HG03060 (cell line): ENCODE data around the gene AP2A1.
"Not testable (repeated sequence)": the region's sequence is repeated elsewhere in the genome, so short reads cannot be mapped to it uniquely, and the experiment has no call there.

Experiments used
- ATAC-seq: cut with Tn5 transposase; IDR thresholded peaks from one replicate; pipeline ENCODE4 v1.9.1; 2021; ENCODE audit warnings: low read depth, moderate number of reproducible peaks; ENCODE audit not compliant: unreplicated experiment

The AP2A1 gene

GRCh38 chr19:49766930-49767299, at the start of gene AP2A1:
Gene AP2A1 (plus strand): TSS chr19:49767001. CDS start chr19:49767134, 133 bp downstream.
- no peak for ATAC-seq

- no peak for ATAC-seq
These were observed 48.3 kb upstream of the AP2A1 start for GRCh38 chr19:49718511-49718910.

GRCh38 chr19:49718991-49719390, 47.8 kb upstream of the AP2A1 start:
- ATAC-seq: no peak

GRCh38 chr19:49719420-49719819, 47.4 kb upstream of the AP2A1 start:
- not testable (repeated sequence) for ATAC-seq

GRCh38 chr19:49727217-49728030, 39.4 kb upstream of the AP2A1 start:
- no peak for ATAC-seq

- ATAC-seq: no peak
These were observed 36.6 kb upstream of the AP2A1 start for GRCh38 chr19:49730166-49730565.

GRCh38 chr19:49738268-49738667, 28.5 kb upstream of the AP2A1 start:
- no peak for ATAC-seq

- no peak for ATAC-seq
These were observed 27.7 kb upstream of the AP2A1 start for GRCh38 chr19:49739098-49739497.

- no peak for ATAC-seq
These were observed 26.9 kb upstream of the AP2A1 start for GRCh38 chr19:49739933-49740332.

- no peak for ATAC-seq
These were observed 25.5 kb upstream of the AP2A1 start for GRCh38 chr19:49741210-49741844.

GRCh38 chr19:49744946-49745381, 21.8 kb upstream of the AP2A1 start:
- no peak for ATAC-seq

GRCh38 chr19:49746206-49746958, 20.4 kb upstream of the AP2A1 start:
- ATAC-seq: no peak

- no peak for ATAC-seq
These were observed 17.6 kb upstream of the AP2A1 start for GRCh38 chr19:49749055-49749716.

- no peak for ATAC-seq
These were observed 17.0 kb upstream of the AP2A1 start for GRCh38 chr19:49749771-49750170.

- ATAC-seq: no peak
These were observed 14.1 kb upstream of the AP2A1 start for GRCh38 chr19:49752701-49753100.

- no peak for ATAC-seq
These were observed 10.8 kb upstream of the AP2A1 start for GRCh38 chr19:49755956-49756355.

- no peak for ATAC-seq
These were observed 8.5 kb upstream of the AP2A1 start for GRCh38 chr19:49758292-49758691.

GRCh38 chr19:49761249-49761624, 5.6 kb upstream of the AP2A1 start:
- ATAC-seq: no peak

GRCh38 chr19:49761625-49762311, 5.0 kb upstream of the AP2A1 start:
- no peak for ATAC-seq

- ATAC-seq: no peak
These were observed 3.6 kb upstream of the AP2A1 start, which contains the start of gene TSKS for GRCh38 chr19:49763230-49763629. Gene TSKS (minus strand): TSS chr19:49763306. CDS start chr19:49763247, 59 bp downstream.
